ENCODE results near the gene PLCB3. TPM values are rescaled to one million over a fixed set of nuclear protein-coding genes. Genes with fewer than 3 reads are reported as not detected.

Gene PLCB3
- total and polyA plus RNA-seq, 2 of the 13 experiments (the other 11 are each of a cell fraction or from before 2014, with no cell fraction given), result 7.5 to 13.8 TPM

GRCh38 chr11:64244966-64245365, 6.4 kb upstream of the PLCB3 start (continued):
- no peak for TF ChIP-seq GABPB1 (CRISPR knock-in tag; IDR thresholded peaks at IDR 0.05)
- no peak for TF ChIP-seq NFE2L1 (CRISPR knock-in tag; IDR thresholded peaks at IDR 0.05; ENCODE audit: borderline replicate concordance)

GRCh38 chr11:64245401-64245796, 5.9 kb upstream of the PLCB3 start:
- WGBS (ENCODE audit: low lambda C conversion rate), result 58% methylated on average over 3 of the region's 6 CpGs
- H3K4me3 ChIP-seq (replicated peaks in 1 of 3; ENCODE audit: insufficient read depth in 1 of 3, low read depth in 2 of 3, low read length in 3 of 3), result peak overlapping the region; percentile 76 to 95 (median 79)
- peaks cover 26% of the 10 kb centered on the region for H3K79me2 ChIP-seq (ENCODE audit: insufficient read depth, low read length)
- ChIA-PET POLR2A (interaction anchor here (1.0 to 8.3 kb wide), 5 partner anchors 8 to 58 kb away, joined by 3 to 113 read pairs (median 18); partner anchors contain the start of genes NUDT22, TRPT1 and VEGFB), CTCF (ENCODE audit: low intra/inter-chr PET ratio, low total read pairs) (no interaction called here)
- H3K9me3 ChIP-seq (ENCODE audit: low read length), result no peaks in the 10 kb centered on the region
- in situ Hi-C loops (cut with HindIII; ENCODE audit: extremely low pct_ligation_motif_present, low pct_unique_long_range_greater_than_20kb), result no loop called here
- H4K20me1 ChIP-seq (ENCODE audit: insufficient read depth, low read length), result no peaks in the 10 kb centered on the region
- peak overlapping the region; percentile 68 for H3K27ac ChIP-seq (ENCODE audit: extremely low read length, insufficient read depth, low read length)
- peaks cover 59% of the 10 kb centered on the region for H3K4me1 ChIP-seq (ENCODE audit: insufficient read depth, low read length)
- H3K27me3 ChIP-seq (ENCODE audit: control insufficient read depth in 1 of 2, insufficient read depth in 2 of 2, low read length in 2 of 2), result no peaks in the 10 kb centered on the region; a peak in 1 of 5 replicates
- peak overlapping the region; percentile 82 for H3K4me2 ChIP-seq (ENCODE audit: low read depth, low read length)
- no TSS peak for BruUV-seq (replicated peaks)
- ATAC-seq, result no peak
- intact Hi-C loops (cut with micrococcal nuclease; ENCODE audit: unreplicated experiment), result loop anchor here (5.0 kb wide), 1 partner anchor 57 kb away; the partner anchor contains the start of gene CATSPERZ
- no peak for FAIRE-seq
- H3K36me3 ChIP-seq (replicated peaks in 1 of 2; ENCODE audit: control insufficient read depth in 1 of 2, insufficient read depth in 2 of 2, low read length in 2 of 2), result peaks cover 0 to 11% of the 10 kb centered on the region in 2 experiments; a peak in 2 of 5 replicates
- H3K9ac ChIP-seq (ENCODE audit: insufficient read depth, low read depth, low read length), result peak overlapping the region; percentile 79
- no peak overlapping the region for H2AFZ ChIP-seq (ENCODE audit: low read length)
- no peak for DNase-seq (ENCODE audit: low spot score)
- TF ChIP-seq ZNF775 (CRISPR knock-in tag; IDR thresholded peaks at IDR 0.05; ENCODE audit: borderline replicate concordance) (no peak), ZNF207 (IDR thresholded peaks at IDR 0.05; ENCODE audit: borderline replicate concordance) (no peak), MTF2 (CRISPR knock-in tag; IDR thresholded peaks at IDR 0.05; ENCODE audit: borderline replicate concordance) (no peak), ZNF737 (CRISPR knock-in tag; IDR thresholded peaks at IDR 0.05; ENCODE audit: borderline replicate concordance) (no peak), ZMAT3 (CRISPR knock-in tag; conservative IDR thresholded peaks at IDR 0.05) (no peak), EEA1 (CRISPR knock-in tag; IDR thresholded peaks at IDR 0.05; ENCODE audit: borderline replicate concordance) (no peak), GATA4 (IDR thresholded peaks at IDR 0.05; ENCODE audit: borderline replicate concordance, low read depth) (no peak), ZFP82 (CRISPR knock-in tag; IDR thresholded peaks at IDR 0.05; ENCODE audit: borderline replicate concordance) (no peak), MNT (IDR thresholded peaks at IDR 0.05) (no peak), ZNF740 (CRISPR knock-in tag; IDR thresholded peaks at IDR 0.05) (peak; percentile 49; the same call in 1 of the 2 replicates), ZBTB20 (CRISPR knock-in tag; IDR thresholded peaks at IDR 0.05; ENCODE audit: borderline replicate concordance, low read depth) (no peak), TMF1 (CRISPR knock-in tag; IDR thresholded peaks at IDR 0.05; ENCODE audit: low read depth) (no peak), ZNF776 (CRISPR knock-in tag; IDR thresholded peaks at IDR 0.05) (no peak; the same call in 1 of the 2 replicates), CAMTA2 (CRISPR knock-in tag; IDR thresholded peaks at IDR 0.05; ENCODE audit: borderline replicate concordance) (no peak), MAFK (conservative IDR thresholded peaks at IDR 0.05 in 1 of 2, IDR thresholded peaks at IDR 0.05 in 1 of 2; ENCODE audit: low read length in 2 of 2) (no peak), NFKBIZ (CRISPR knock-in tag; IDR thresholded peaks at IDR 0.05) (no peak), HOXA7 (CRISPR knock-in tag; IDR thresholded peaks at IDR 0.05) (no peak), AGO2 (optimal IDR thresholded peaks at IDR 0.05; ENCODE audit: low read depth, low read length) (peak; percentile 63), SP2 (CRISPR knock-in tag; IDR thresholded peaks at IDR 0.05) (no peak), U2AF1 (optimal IDR thresholded peaks at IDR 0.05; ENCODE audit: low read depth, low read length) (no peak), TOPORS (CRISPR knock-in tag; IDR thresholded peaks at IDR 0.05) (no peak), ZNF496 (CRISPR knock-in tag; IDR thresholded peaks at IDR 0.05; ENCODE audit: insufficient replicate concordance) (no peak)
